Endothelial cell of umbilical vein (primary cell): ENCODE measurements around the gene CMTM2. TPM values are rescaled to one million over a fixed set of nuclear protein-coding genes. Genes with fewer than 3 reads are reported as not detected.

ENCODE experiments used
- BruUV-seq: library from RNA; stranded (reverse); fragments of 400-500 nt; replicated peaks from 2 replicates; lab custom pipeline; 2021; lab: Mats Ljungman, UMichigan
- CTCF ChIA-PET: fragments of 300-600, 350-600 bp; sonication (Branson Sonifier 250); formaldehyde crosslinking; loops from one replicate; lab custom pipeline; 2021; ENCODE audit warnings: antibody characterized with exemption, inconsistent platforms; lab: Charles Lee
- POLR2A ChIA-PET: fragments of 300-600, 350-600 bp; sonication (Branson Sonifier 250); formaldehyde crosslinking; loops from one replicate; lab custom pipeline; 2021; ENCODE audit warnings: antibody characterized with exemption, inconsistent platforms; lab: Charles Lee
- DNase-seq: peaks from one replicate; pipeline ENCODE4 v3.0.0-alpha.2; 2011; ENCODE audit warnings: low read depth, low spot score
- FAIRE-seq: peaks from 2 replicates; lab custom pipeline; 2011; peaks lifted over from hg19 to GRCh38; lab: Jason Lieb, UNC
- H2AFZ ChIP-seq: 2 replicates; pipeline ENCODE4 v1.6.0; 2012; ENCODE audit warnings: low read depth, low read length, control low read depth, inconsistent platforms
- H3K27ac ChIP-seq: 2 replicates; pipeline ENCODE4 v1.5.1; 2011; ENCODE audit warnings: low read depth, mild to moderate bottlenecking, control low read depth, low read length, moderate library complexity; ENCODE audit not compliant: insufficient read depth
- H3K27me3 ChIP-seq, 2 experiments: 2 replicates each; pipeline versions ENCODE4 v1.6.0 to v1.6.1; 2011; ENCODE audit warnings: low read length in 2 of 2, mixed read lengths in 1 of 2; ENCODE audit not compliant: control insufficient read depth in 2 of 2, insufficient read depth in 2 of 2
- H3K36me3 ChIP-seq, 2 experiments: 2 replicates in 1 of 2; 3 replicates in 1 of 2; pipeline ENCODE4 v1.5.1; 2011; ENCODE audit warnings: low read length in 2 of 2, mild to moderate bottlenecking in 1 of 2, moderate library complexity in 1 of 2; ENCODE audit not compliant: control insufficient read depth in 2 of 2, insufficient read depth in 2 of 2; ENCODE audit errors: extremely low read depth in 1 of 2
- H3K4me1 ChIP-seq: 3 replicates; pipeline ENCODE4 v1.5.1; 2011; ENCODE audit warnings: mild to moderate bottlenecking, low read length; ENCODE audit not compliant: control insufficient read depth, insufficient read depth; ENCODE audit errors: extremely low read depth
- H3K4me2 ChIP-seq: 2 replicates; pipeline ENCODE4 v1.6.1; 2011; ENCODE audit warnings: low read length, control low read depth, mixed read lengths; ENCODE audit not compliant: insufficient read depth
- H3K4me3 ChIP-seq, 3 experiments: fragments of 200-600 bp in 1 of 3; sonication (generic), shearing (Covaris generic) in 1 of 3; replicated peaks in 1 of 3; 2 replicates each; pipeline ENCODE4 v1.5.1; 2011 to 2016; ENCODE audit warnings: control low read depth in 3 of 3, low read length in 3 of 3, mild to moderate bottlenecking in 2 of 3, inconsistent platforms in 1 of 3, low read depth in 1 of 3, moderate library complexity in 1 of 3; ENCODE audit not compliant: insufficient read depth in 1 of 3
- H3K79me2 ChIP-seq: 2 replicates; pipeline ENCODE4 v1.6.0; 2012; ENCODE audit warnings: low read length, inconsistent platforms; ENCODE audit not compliant: control insufficient read depth, insufficient read depth
- H3K9ac ChIP-seq: replicated peaks from 2 replicates; pipeline ENCODE3; 2011; ENCODE audit warnings: low read length, control low read depth; ENCODE audit not compliant: insufficient read depth; ENCODE audit errors: extremely low read depth
- H3K9me1 ChIP-seq: replicated peaks from 3 replicates; pipeline ENCODE4 v1.6.0; 2011; ENCODE audit warnings: mild to moderate bottlenecking, low read length; ENCODE audit not compliant: control insufficient read depth, insufficient read depth; ENCODE audit errors: extremely low read depth
- H3K9me3 ChIP-seq: replicated peaks from 2 replicates; pipeline ENCODE4 v1.5.1; 2012; ENCODE audit warnings: low read length, inconsistent platforms; ENCODE audit not compliant: control insufficient read depth, insufficient read depth
- H4K20me1 ChIP-seq: replicated peaks from 2 replicates; pipeline ENCODE3; 2011; ENCODE audit warnings: mild to moderate bottlenecking, low read length; ENCODE audit not compliant: control insufficient read depth, insufficient read depth; ENCODE audit errors: extremely low read depth
- CTCF ChIP-seq, 2 donors: IDR thresholded peaks; 1 replicate in 1 of 2; 2 replicates in 1 of 2; pipeline ENCODE4 v1.5.1; 2011; ENCODE audit warnings: low read length in 2 of 2, mild to moderate bottlenecking in 2 of 2, moderate library complexity in 2 of 2, control low read depth in 1 of 2, inconsistent platforms in 1 of 2, low read depth in 1 of 2; ENCODE audit not compliant: insufficient read depth in 1 of 2; ENCODE audit errors: extremely low read depth in 1 of 2
- EZH2 ChIP-seq: IDR thresholded peaks from 2 replicates; pipeline ENCODE4 v1.6.1; 2012; ENCODE audit warnings: borderline replicate concordance, low read depth, mild to moderate bottlenecking, moderate library complexity, low read length, inconsistent platforms; ENCODE audit not compliant: severe bottlenecking
- FOS ChIP-seq: IDR thresholded peaks from 2 replicates; pipeline ENCODE4 v1.6.1; 2011; ENCODE audit warnings: mild to moderate bottlenecking, low read length, moderate library complexity, borderline replicate concordance; ENCODE audit not compliant: insufficient read depth
- GATA2 ChIP-seq: IDR thresholded peaks from 2 replicates; pipeline ENCODE4 v1.7.0; 2011; ENCODE audit warnings: low read depth, mild to moderate bottlenecking, moderate library complexity, mixed read lengths, low read length; ENCODE audit not compliant: insufficient read length, insufficient read depth
- JUN ChIP-seq: IDR thresholded peaks from 2 replicates; pipeline ENCODE4 v1.6.1; 2011; ENCODE audit warnings: borderline replicate concordance, low read depth; ENCODE audit not compliant: insufficient read length, insufficient read depth
- MAX ChIP-seq: IDR thresholded peaks from 2 replicates; pipeline ENCODE4 v1.6.1; 2011; ENCODE audit not compliant: insufficient read depth, insufficient read length
- MYC ChIP-seq: IDR thresholded peaks from one replicate; pipeline ENCODE4 v1.6.1; 2011; ENCODE audit warnings: mild to moderate bottlenecking, low read depth, low read length
- POLR2A ChIP-seq: IDR thresholded peaks from 2 replicates; pipeline ENCODE4 v1.6.1; 2012; ENCODE audit warnings: low read depth, mild to moderate bottlenecking, control low read depth, low read length
- POLR2AphosphoS5 ChIP-seq: IDR thresholded peaks from 2 replicates; pipeline ENCODE4 v1.6.1; 2012; ENCODE audit warnings: low read depth, mild to moderate bottlenecking, control low read depth, low read length, moderate library complexity; ENCODE audit not compliant: insufficient read depth
- dilution Hi-C: fragments of 300-500 bp; cut with MboI; formaldehyde crosslinking; loops from one replicate; pipeline ENCODE4 v1.15.0; 2019; ENCODE audit warnings: low sequenced_read_pairs; ENCODE audit not compliant: extremely low pct_ligation_motif_present
- intact Hi-C: fragments of 100-400 bp; cut with micrococcal nuclease; formaldehyde crosslinking; loops from one replicate; pipeline ENCODE4 v1.10.0; 2022
- polyA plus RNA-seq, 4 experiments: library from polyadenylated mRNA; depleted of rRNA in 3 of 4; stranded (reverse) in 3 of 4; unstranded in 1 of 4; fragments of >200 nt; gene quantifications; 2 replicates each; pipeline versions ENCODE4 v1.2.1 to v1.2.3, GENCODE V29; 2011 to 2012; ENCODE audit warnings: missing spikeins in 1 of 4
- total RNA-seq: library from RNA; stranded (reverse); gene quantifications from 2 replicates; pipeline ENCODE4 v1.2.3, GENCODE V29; 2021

Gene CMTM2
- total and polyA plus RNA-seq, 2 donors (not counting 3 experiments of a cell fraction or from before 2014, with no cell fraction given), result not detected

GRCh38 chr16:66590322-66590721, 11.1 kb downstream of the CMTM2 start:
- Histone ChIP-seq H3K4me1 (peaks cover 7% of the 10 kb centered on the region), H3K27me3 (peaks cover 0 to 3% of the 10 kb centered on the region in 2 experiments), H4K20me1 (no peaks in the 10 kb centered on the region), H2AFZ (no peak overlapping the region), H3K36me3 (no peaks in the 10 kb centered on the region), H3K4me3 (no peak overlapping the region), H3K79me2 (no peaks in the 10 kb centered on the region), H3K9me3 (no peaks in the 10 kb centered on the region), H3K4me2 (no peak overlapping the region), H3K9ac (no peak overlapping the region), H3K27ac (no peak overlapping the region), H3K9me1 (no peaks in the 10 kb centered on the region)
- TF ChIP-seq FOS, result no peak
- TF ChIP-seq MAX, result no peak
- no peak for TF ChIP-seq POLR2A
- no peak for TF ChIP-seq CTCF (IDR thresholded peaks at IDR 0.05; ENCODE audit: extremely low read depth in 1 of 2, insufficient read depth in 1 of 2, low read depth in 1 of 2, low read length in 2 of 2)
- no peak for TF ChIP-seq GATA2
- intact Hi-C loops (no loop called here), dilution Hi-C loops (no loop called here)
- BruUV-seq, result no TSS peak
- ChIA-PET CTCF (interaction anchor here (0.7 to 2.3 kb wide), 7 partner anchors 10 to 183 kb away, joined by 3 to 24 read pairs (median 4); partner anchors contain the start of gene CMTM3), POLR2A (no interaction called here)
- DNase-seq (no peak), FAIRE-seq (no peak)

- H3K27me3 ChIP-seq, result peaks cover 0 to 3% of the 10 kb centered on the region in 2 experiments
- peaks cover 1% of the 10 kb centered on the region for H3K4me1 ChIP-seq
- no peak overlapping the region for H2AFZ ChIP-seq
- TF ChIP-seq FOS (no peak), MAX (no peak), MYC (no peak), POLR2AphosphoS5 (no peak), POLR2A (no peak), JUN (no peak), EZH2 (no peak), GATA2 (no peak), CTCF (IDR thresholded peaks at IDR 0.05; ENCODE audit: extremely low read depth in 1 of 2, insufficient read depth in 1 of 2, low read depth in 1 of 2, low read length in 2 of 2) (no peak)
- POLR2A ChIA-PET, result no interaction called here
- no peak overlapping the region for H3K27ac ChIP-seq
- H3K79me2 ChIP-seq, result no peaks in the 10 kb centered on the region
- H3K4me3 ChIP-seq, result no peak overlapping the region
- DNase-seq (no peak), FAIRE-seq (no peak)
- H4K20me1 ChIP-seq, result no peaks in the 10 kb centered on the region
- BruUV-seq, result no TSS peak
- H3K4me2 ChIP-seq, result no peak overlapping the region
- no peak overlapping the region for H3K9ac ChIP-seq
- dilution Hi-C loops (no loop called here), intact Hi-C loops (no loop called here)
- CTCF ChIA-PET, result interaction anchor here (0.7 to 2.3 kb wide), 6 partner anchors 11 to 184 kb away, joined by 3 to 24 read pairs (median 4); no protein-coding TSS in a partner anchor
- H3K9me1 ChIP-seq, result no peaks in the 10 kb centered on the region
- H3K36me3 ChIP-seq, result no peaks in the 10 kb centered on the region
- no peaks in the 10 kb centered on the region for H3K9me3 ChIP-seq
These were observed 11.8 kb downstream of the CMTM2 start for GRCh38 chr16:66591018-66591417.
